Common myeloid progenitor, CD34-positive (primary cell): ENCODE measurements around the gene MITF.

Experiments used
- CTCF ChIA-PET: fragments of 350-600 bp; sonication (Branson Sonifier 250); formaldehyde crosslinking; loops from one replicate; lab custom pipeline; 2021; ENCODE audit warnings: antibody characterized with exemption; lab: Charles Lee
- POLR2A ChIA-PET: fragments of 350-600 bp; sonication (Branson Sonifier 250); formaldehyde crosslinking; loops from one replicate; lab custom pipeline; 2021; ENCODE audit warnings: antibody characterized with exemption; lab: Charles Lee
- DNase-seq, 3 donors: peaks; one replicate each; pipeline versions ENCODE4 v3.0.0 to v3.0.0-alpha.2; 2013
- H3K27ac ChIP-seq, 2 experiments: 1 replicate in 1 of 2; 2 replicates in 1 of 2; pipeline ENCODE4 v1.7.0; 2013; ENCODE audit warnings: inconsistent platforms in 2 of 2, low read length in 2 of 2, mild to moderate bottlenecking in 2 of 2, low read depth in 1 of 2, moderate library complexity in 1 of 2; ENCODE audit not compliant: severe bottlenecking in 2 of 2, insufficient read depth in 1 of 2, poor library complexity in 1 of 2
- H3K27me3 ChIP-seq, 5 experiments: replicated peaks in 2 of 5; 1 replicate in 3 of 5; 2 replicates in 2 of 5; pipeline versions ENCODE4 v1.6.1 to v1.7.0; 2013; ENCODE audit warnings: low read length in 4 of 5, mild to moderate bottlenecking in 2 of 5, moderate library complexity in 2 of 5, inconsistent platforms in 1 of 5; ENCODE audit not compliant: insufficient read depth in 5 of 5, control insufficient read depth in 4 of 5
- H3K36me3 ChIP-seq, 4 experiments: 1 replicate in 2 of 4; 2 replicates in 2 of 4; pipeline versions ENCODE4 v1.6.1 to v1.7.0; 2013; ENCODE audit warnings: low read length in 3 of 4, control low read depth in 1 of 4, mild to moderate bottlenecking in 1 of 4; ENCODE audit not compliant: control insufficient read depth in 4 of 4, insufficient read depth in 4 of 4
- H3K4me1 ChIP-seq, 4 experiments: 1 replicate in 3 of 4; 2 replicates in 1 of 4; pipeline versions ENCODE4 v1.6.1 to v1.7.1; 2013; ENCODE audit warnings: low read length in 3 of 4, mild to moderate bottlenecking in 3 of 4, control low read depth in 1 of 4, inconsistent platforms in 1 of 4, moderate library complexity in 1 of 4; ENCODE audit not compliant: control insufficient read depth in 4 of 4, insufficient read depth in 4 of 4; ENCODE audit errors: control extremely low read depth in 1 of 4
- H3K4me3 ChIP-seq, 7 experiments: 1 replicate in 4 of 7; 2 replicates in 3 of 7; pipeline versions ENCODE4 v1.5.1 to v1.7.0; 2013; ENCODE audit warnings: mild to moderate bottlenecking in 7 of 7, low read length in 6 of 7, moderate library complexity in 6 of 7, inconsistent platforms in 2 of 7, low read depth in 2 of 7, control low read depth in 1 of 7; ENCODE audit not compliant: insufficient read depth in 4 of 7, control insufficient read depth in 1 of 7; ENCODE audit errors: extremely low read depth in 1 of 7
- H3K9me3 ChIP-seq, 5 experiments: 1 replicate in 4 of 5; 2 replicates in 1 of 5; pipeline versions ENCODE4 v1.6.1 to v1.7.1; 2013; ENCODE audit warnings: low read length in 4 of 5, mild to moderate bottlenecking in 2 of 5, inconsistent platforms in 1 of 5, low read depth in 1 of 5, moderate library complexity in 1 of 5; ENCODE audit not compliant: control insufficient read depth in 4 of 5, insufficient read depth in 2 of 5; ENCODE audit errors: control extremely low read depth in 1 of 5
- WGBS: methylation state at CpG from one replicate; pipeline ENCODE4 v1.1.5; 2013; ENCODE audit not compliant: insufficient coverage; 5-methylcytosine and 5-hydroxymethylcytosine counted together

Gene MITF

GRCh38 chr3:69725994-69726571 is 13.2 kb upstream of the MITF start:
- CTCF ChIA-PET, result no interaction called here
- peak overlapping the region in 1 of 2 experiments; percentile 26 for H3K27ac ChIP-seq
- 95% methylated on average over 3 of the region's 3 CpGs for WGBS

GRCh38 chr3:69729147-69729919 is 9.9 kb upstream of the MITF start:
- no peaks in the 10 kb centered on the region for H3K9me3 ChIP-seq
- H3K4me3 ChIP-seq, result no peak overlapping the region
- CTCF ChIA-PET, result no interaction called here
- H3K4me1 ChIP-seq, result peaks cover 0 to 5% (median 0%) of the 10 kb centered on the region in 4 experiments
- peaks cover 0 to 4% (median 2%) of the 10 kb centered on the region in 5 experiments for H3K27me3 ChIP-seq
- no peaks in the 10 kb centered on the region for H3K36me3 ChIP-seq
- POLR2A ChIA-PET, result no interaction called here
- no peak for DNase-seq
- no peak overlapping the region for H3K27ac ChIP-seq
- WGBS, result 100% methylated on average over 2 of the region's 6 CpGs

More at GRCh38 chr3:69725994-69726571, 13.2 kb upstream of the MITF start:
- DNase-seq, result no peak
- POLR2A ChIA-PET, result no interaction called here
- H3K4me1 ChIP-seq, result peaks cover 0 to 5% (median 2%) of the 10 kb centered on the region in 4 experiments
- no peaks in the 10 kb centered on the region for H3K36me3 ChIP-seq
- H3K27me3 ChIP-seq, result no peaks in the 10 kb centered on the region
- H3K4me3 ChIP-seq, result no peak overlapping the region
- H3K9me3 ChIP-seq, result no peaks in the 10 kb centered on the region

- H3K27me3 ChIP-seq, result peaks cover 0 to 8% (median 4%) of the 10 kb centered on the region in 5 experiments
- no peak overlapping the region for H3K4me3 ChIP-seq
- WGBS, result 100% methylated on average over 2 of the region's 2 CpGs
- ChIA-PET CTCF (no interaction called here), POLR2A (interaction anchor here (0.6 kb wide), 2 partner anchors 19 to 531 kb away, joined by 3 read pairs; no protein-coding TSS in a partner anchor)
- no peak overlapping the region for H3K27ac ChIP-seq
- peaks cover 0 to 3% (median 0%) of the 10 kb centered on the region in 5 experiments for H3K9me3 ChIP-seq
- H3K4me1 ChIP-seq, result no peaks in the 10 kb centered on the region
- no peak for DNase-seq
- H3K36me3 ChIP-seq, result no peaks in the 10 kb centered on the region
These were observed 8.2 kb upstream of the MITF start for GRCh38 chr3:69731080-69731479.

GRCh38 chr3:69735893-69736292 is 3.4 kb upstream of the MITF start:
- H3K36me3 ChIP-seq, result no peaks in the 10 kb centered on the region
- peaks cover 9 to 22% (median 18%) of the 10 kb centered on the region in 4 experiments for H3K4me1 ChIP-seq
- H3K27me3 ChIP-seq, result peaks cover 0 to 16% (median 13%) of the 10 kb centered on the region in 5 experiments
- WGBS, result 100% methylated on average over 1 of the region's 2 CpGs
- no peak overlapping the region for H3K27ac ChIP-seq
- no peak overlapping the region for H3K4me3 ChIP-seq
- CTCF ChIA-PET, result no interaction called here
- POLR2A ChIA-PET, result no interaction called here
- H3K9me3 ChIP-seq, result peaks cover 0 to 3% (median 0%) of the 10 kb centered on the region in 5 experiments
- DNase-seq, result no peak

- Histone ChIP-seq H3K9me3 (peaks cover 0 to 3% (median 0%) of the 10 kb centered on the region in 5 experiments), H3K27me3 (peaks cover 0 to 26% (median 19%) of the 10 kb centered on the region in 5 experiments), H3K4me3 (no peak overlapping the region), H3K36me3 (no peaks in the 10 kb centered on the region), H3K4me1 (peaks cover 9 to 22% (median 18%) of the 10 kb centered on the region in 4 experiments), H3K27ac (no peak overlapping the region)
- DNase-seq, result no peak
- ChIA-PET CTCF (no interaction called here), POLR2A (no interaction called here)
- WGBS, result 100% methylated on average over 1 of the region's 3 CpGs
These were observed 1.9 kb upstream of the MITF start for GRCh38 chr3:69737392-69737791.

GRCh38 chr3:69738315-69738714 is 949 bp upstream of the MITF start:
- POLR2A ChIA-PET, result no interaction called here
- peak overlapping the region in 1 of 2 experiments; percentile 50 for H3K27ac ChIP-seq
- H3K4me1 ChIP-seq, result peaks cover 9 to 22% (median 18%) of the 10 kb centered on the region in 4 experiments
- WGBS, result 0% methylated on average over 4 of the region's 4 CpGs
- H3K27me3 ChIP-seq, result peaks cover 0 to 24% (median 15%) of the 10 kb centered on the region in 5 experiments
- CTCF ChIA-PET, result interaction anchor here (0.6 to 1.4 kb wide), 3 partner anchors 10 to 550 kb away, joined by 4 to 5 read pairs (median 4); no protein-coding TSS in a partner anchor
- DNase-seq, result peak; percentile 9 to 17 (median 15)
- H3K36me3 ChIP-seq, result no peaks in the 10 kb centered on the region
- peak overlapping the region in 6 of 7 experiments; percentile 77 to 91 (median 82) for H3K4me3 ChIP-seq
- H3K9me3 ChIP-seq, result peaks cover 0 to 3% (median 0%) of the 10 kb centered on the region in 5 experiments
